LoVo (cell line): Measurements from ENCODE around the gene KCNQ1.

Experiments used
- DNase-seq: peaks from one replicate; pipeline ENCODE4 v3.0.0-alpha.2; 2016; ENCODE audit warnings: low spot score

The KCNQ1 gene

DNA sequence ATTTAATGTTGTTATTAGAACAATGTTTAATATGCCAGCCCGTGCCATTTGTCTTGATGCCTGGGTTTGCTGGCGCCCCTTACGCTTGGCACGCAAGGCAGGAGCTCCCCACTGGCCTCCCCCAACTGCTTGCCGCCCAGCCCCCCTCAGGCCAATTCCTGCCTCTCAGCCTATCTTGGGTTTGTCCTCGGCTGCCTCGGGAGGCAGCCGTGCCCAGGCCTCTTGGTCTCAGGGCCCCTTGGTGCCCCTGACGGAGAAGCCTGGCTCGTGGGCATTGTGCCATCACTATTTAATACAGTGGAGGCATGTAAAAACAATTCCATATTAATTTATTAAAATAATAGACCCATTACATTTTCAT lies 135.2 kb downstream of the KCNQ1 start:
- no peak for DNase-seq

DNA sequence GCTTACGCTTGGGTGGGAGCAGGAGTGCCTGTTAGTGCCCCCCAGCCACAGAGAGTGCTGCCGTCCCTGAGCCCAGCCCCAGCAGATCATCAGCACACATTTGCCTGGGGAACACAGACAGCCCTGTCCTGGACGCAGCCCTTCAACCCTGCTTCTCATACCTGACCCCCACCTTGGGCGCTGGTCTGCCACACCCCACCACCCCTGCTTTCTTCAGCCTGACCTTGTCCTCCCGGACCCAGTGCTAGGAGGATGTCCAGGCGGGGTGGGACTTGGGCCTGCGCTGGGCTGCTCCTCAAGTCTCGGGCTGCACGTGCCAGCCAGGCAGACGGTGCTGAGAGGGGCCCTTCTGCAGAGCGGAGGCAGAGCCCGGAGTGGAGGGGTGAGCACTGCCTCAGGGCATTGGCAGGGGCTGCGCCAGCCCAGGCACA lies 135.8 kb downstream of the KCNQ1 start:
- no peak for DNase-seq

DNA sequence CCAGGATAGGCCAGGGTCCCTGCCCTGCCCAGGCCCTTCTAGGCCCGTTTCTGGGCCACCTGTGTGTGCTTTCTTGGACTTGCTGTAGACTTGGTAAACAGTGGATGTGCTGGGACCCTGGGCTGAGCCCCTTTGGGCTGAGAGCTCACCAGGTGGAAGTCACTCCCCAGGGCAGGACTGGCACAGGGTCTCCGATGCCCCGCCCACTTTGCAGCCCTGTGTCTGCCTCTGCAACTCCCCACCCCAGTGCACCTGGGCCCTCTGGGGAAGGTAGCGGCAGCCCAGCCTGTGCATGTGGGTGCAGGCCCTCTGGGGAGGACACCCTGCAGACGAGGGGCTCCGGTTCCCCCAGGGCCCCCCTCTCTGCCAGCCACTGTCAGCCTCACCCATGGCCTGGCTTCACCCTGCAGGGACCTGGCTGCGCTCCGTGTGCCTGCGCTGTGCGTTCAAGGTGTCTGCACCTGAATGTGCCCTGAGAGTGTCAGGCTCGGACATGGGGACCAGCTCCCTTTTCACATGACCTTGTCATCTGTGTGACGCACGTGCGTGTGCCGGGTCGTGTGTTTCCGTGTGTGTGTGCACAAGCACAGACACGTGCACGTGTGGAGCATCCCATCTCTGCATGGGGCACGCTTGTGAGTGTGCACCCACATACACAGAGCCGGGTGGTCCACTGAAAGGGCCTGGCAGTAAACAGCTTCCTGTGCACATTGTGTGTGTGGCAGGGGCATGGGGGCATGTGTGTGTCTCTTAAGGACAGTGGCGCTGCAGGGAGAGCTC lies 136.5 kb downstream of the KCNQ1 start:
- no peak for DNase-seq

DNA sequence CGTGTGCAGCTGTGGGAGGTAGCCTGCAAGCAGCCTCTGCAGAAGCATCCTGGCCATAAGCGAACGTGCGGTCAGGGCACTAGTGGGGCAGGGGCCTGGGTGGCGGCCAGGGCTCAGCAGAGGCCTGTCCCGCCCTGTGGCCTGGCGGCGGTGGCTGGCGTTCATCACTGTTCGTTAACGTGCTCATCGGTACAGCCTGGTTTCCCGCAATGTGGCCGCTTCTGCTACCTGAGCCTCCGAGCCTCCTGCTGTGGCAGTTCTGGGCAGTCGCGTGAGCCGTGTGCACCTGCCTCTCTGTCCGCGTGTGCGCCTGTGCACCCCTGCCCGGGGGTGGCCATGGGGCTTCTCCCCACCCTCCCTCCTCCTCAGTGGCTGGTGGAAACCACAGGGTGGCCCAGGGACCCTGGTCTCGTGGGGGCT lies 137.1 kb downstream of the KCNQ1 start:
- DNase-seq, result no peak

DNA sequence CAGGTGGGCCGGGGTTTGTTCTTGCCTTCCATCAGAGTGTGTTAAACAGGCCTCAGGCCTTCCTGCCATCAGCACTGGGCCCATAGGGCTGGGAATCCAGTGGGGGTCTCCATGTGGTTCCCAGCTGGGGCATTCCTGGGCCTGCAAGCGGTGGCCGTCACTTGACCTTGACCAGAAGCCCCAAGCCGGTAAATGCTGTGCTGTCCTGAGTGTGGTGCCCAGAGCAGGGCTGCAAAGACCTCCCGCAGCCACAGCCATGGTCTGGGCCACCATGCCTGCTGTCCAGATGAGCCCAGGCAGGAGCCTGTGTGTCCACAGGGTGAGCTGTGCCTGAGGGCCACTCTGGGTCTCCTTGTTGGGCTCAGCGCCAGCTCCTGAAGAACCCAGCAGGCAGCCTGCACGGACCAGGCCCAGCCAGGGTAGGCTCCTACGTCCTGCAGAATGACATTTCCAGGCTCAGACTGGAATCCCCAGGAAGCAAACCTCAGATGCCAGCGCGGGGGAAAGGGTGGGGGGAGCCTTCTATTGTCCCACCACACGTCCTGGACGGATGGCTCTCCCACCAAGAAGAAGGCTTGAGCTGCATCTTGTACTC lies 137.6 kb downstream of the KCNQ1 start:
- DNase-seq, result no peak

DNA sequence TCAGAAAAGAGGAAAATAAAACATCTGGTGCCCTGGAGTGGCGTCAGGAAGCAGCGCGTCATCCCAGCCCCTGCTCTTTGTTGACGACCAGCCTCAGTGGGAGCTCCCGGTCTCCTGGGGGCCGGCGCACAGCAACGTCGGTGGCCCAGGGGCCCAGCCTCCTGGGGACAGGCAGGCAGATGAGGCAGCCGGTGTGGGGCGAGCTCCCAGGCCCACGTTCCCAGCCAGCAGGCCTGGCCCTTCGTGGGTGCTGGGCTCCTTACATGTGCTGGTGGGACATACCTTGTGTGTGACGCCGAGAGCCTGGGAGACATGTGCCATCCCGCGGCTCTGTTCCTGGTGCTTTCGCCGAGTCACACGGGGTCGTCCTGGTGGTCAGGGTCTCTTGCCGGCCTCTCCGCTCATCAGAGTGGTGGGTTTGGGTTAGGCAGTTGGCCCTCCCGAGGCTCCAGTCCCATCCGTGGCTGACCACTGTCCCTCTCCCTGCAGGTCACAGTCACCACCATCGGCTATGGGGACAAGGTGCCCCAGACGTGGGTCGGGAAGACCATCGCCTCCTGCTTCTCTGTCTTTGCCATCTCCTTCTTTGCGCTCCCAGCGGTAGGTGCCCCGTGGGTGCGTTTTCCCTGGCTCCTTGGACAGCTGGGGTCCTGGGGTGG lies 138.3 kb downstream of the KCNQ1 start:
- no peak for DNase-seq

DNA sequence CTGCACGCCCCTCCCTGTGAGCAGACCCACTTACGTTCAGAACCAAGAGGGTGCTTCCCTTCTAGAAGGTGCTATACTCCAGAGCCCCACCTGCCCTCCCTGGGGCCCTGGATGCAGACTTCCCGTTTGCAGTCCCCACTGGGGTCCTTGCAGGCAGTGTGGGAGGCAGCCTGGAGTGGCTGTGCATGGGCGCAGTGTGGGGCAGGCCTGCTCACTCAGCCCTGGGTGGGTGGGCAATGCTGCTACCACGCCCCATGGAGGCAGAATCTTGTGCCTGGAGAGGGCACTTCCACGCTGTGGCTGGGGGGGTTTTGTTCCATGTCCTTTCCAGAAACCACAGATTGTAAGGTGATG lies 138.8 kb downstream of the KCNQ1 start:
- DNase-seq, result no peak

DNA sequence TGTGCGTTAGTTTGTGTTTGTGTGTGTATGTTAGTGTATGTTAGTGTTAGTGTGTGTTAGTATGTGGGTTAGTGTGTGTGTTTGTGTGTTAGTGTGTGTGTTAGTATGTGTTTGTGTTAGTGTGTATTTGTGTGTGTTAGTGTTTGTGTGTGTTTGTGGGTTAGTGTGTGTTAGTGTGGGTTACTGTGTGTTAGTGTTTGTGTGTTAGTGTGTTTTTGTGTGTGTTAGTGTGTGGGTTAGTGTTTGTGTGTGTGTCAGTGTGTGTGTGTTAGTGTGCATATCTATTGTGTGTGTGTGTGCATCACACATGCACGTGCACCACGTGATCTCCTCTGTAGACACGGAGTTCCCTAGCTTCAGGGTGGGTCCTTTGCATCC lies 139.6 kb downstream of the KCNQ1 start:
- no peak for DNase-seq

DNA sequence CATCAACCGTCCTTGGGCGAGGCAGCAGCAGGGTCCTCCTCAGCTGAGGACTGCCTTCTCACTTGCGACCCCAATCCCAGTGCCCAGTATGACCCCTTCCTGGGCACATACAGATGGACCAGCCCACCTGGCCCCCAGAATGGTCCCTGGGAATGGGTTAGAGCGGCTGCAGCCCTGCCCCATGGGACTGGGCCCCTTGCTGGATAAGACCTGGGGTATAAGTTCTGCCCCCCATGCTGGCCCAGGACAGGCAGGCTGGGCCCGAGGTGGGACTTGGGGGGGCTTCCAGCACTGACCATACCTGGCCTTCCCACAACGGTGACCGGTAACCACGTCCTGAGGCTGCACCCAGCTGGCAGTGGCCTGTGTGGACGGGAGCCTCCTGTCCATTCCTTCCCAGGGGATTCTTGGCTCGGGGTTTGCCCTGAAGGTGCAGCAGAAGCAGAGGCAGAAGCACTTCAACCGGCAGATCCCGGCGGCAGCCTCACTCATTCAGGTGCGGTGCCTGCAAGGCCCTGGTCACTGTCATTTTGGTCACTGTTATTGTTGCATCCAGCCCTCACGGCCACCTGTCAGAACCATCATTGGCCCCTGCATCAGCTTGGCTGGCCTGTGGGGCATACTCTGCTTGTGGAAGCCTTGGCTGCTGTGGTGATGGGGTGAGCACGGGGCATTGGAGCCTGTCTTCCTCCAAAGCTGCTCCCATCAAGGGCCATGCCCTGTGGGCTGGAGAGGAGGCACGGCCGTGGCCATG lies 140.2 kb downstream of the KCNQ1 start:
- DNase-seq, result no peak

DNA sequence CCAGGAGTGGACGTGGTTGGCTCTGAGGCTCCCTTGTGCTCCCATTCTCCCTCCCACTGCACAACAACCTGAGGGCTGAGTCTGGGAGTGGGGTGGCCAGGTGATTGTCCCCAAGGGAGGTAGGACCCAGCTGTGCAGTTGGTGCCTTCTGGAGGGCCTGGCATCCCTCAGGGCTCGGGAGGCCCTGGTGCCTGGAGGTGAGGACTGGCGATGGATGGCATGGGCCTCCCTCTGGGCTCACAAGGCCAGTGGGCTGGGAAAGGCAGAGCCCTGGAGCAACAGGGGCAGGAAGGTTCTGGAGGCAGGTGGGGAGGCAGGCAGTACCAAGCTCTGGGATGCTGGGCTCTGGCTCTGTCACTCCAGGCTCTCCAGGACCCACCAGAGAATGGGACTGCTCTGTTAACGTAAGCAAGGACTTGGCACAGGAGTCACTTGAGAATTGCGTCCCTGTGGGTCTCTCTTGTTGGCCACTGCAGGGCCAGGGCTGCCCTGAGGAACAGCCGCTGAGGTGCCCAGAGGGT lies 140.8 kb downstream of the KCNQ1 start:
- no peak for DNase-seq

DNA sequence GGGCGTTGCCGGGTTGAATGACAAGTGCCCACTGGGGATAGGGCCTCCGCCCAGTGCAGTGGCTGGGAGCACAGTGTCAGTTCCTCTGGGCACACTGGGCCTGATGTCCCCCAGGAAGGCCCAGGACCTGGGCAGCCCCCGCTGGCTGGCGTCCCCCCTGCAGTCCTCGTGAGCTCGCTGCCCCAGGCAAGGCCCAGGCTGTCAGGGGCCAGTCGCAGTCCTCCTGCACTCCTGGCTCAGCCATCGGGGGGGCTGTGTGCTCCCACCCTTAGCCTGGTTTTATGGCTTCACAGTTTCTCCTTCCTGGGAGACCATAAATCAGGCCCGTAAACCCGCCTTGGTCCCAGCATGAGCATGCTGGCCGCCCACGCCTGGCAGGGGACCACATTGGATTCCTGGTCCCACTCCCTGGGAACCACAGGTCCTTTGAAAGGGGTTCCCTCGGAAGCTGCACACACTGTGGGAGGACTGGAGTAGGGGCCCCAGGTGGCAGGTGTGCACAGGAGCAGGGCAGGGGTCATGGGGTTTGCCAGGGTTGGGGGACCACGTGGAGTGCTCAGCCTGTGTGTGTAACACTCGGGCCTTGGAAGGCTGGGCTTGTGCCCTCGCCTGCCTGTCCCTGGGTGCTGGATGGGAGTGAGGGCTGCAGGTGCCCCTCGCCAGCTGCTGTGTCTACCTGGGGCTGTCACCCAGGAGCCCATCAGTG lies 141.4 kb downstream of the KCNQ1 start:
- no peak for DNase-seq

DNA sequence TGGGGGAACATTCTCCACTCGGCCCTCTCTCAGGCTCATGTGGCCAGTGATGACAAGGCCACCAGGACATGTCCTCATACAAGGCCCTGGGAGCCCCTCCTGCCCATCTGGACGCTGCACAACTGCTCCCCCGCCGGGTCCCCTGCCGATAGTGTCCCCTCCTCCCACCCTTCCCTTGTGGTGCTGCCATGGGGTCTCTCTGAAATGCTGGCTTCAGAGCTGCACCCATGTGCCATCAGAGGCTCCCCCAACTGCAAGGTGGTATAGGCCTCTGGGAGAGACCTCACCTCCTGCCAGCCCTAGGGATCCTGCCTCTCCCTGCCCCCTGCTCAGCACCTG lies 142.0 kb downstream of the KCNQ1 start:
- no peak for DNase-seq

DNA sequence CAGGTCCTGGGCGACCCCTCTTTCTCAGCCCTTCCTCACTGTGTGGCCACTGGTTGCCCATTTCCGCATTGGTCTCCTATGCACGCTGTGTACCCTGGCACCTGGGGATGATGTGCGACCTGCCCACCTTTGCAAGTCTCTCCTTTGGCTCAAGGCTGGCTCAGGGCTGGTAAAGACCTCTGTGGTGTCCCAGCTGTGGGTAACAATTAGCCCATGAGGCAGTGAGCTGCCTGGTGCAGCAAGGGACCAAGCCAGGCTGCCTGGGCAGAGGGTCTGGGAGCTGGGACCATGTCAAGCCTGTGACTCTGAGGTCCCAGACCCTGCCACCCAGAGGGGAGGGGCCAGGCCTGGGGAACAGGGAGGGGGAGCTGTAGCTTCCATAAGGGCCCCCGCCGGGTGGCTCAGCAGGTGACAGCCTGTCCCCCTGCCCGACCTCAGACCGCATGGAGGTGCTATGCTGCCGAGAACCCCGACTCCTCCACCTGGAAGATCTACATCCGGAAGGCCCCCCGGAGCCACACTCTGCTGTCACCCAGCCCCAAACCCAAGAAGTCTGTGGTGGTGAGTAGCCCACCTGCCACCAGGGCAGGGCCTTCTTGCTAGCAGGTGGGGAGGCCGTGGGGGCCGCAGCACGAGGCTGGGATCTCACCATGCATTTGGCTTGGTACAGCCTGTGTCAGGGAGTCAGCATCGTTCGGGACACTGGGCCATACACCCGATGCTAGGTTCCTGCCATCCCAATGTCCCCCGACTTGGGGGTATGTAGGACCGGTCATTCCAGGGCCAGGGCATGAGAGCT lies 142.5 kb downstream of the KCNQ1 start:
- DNase-seq, result no peak

DNA sequence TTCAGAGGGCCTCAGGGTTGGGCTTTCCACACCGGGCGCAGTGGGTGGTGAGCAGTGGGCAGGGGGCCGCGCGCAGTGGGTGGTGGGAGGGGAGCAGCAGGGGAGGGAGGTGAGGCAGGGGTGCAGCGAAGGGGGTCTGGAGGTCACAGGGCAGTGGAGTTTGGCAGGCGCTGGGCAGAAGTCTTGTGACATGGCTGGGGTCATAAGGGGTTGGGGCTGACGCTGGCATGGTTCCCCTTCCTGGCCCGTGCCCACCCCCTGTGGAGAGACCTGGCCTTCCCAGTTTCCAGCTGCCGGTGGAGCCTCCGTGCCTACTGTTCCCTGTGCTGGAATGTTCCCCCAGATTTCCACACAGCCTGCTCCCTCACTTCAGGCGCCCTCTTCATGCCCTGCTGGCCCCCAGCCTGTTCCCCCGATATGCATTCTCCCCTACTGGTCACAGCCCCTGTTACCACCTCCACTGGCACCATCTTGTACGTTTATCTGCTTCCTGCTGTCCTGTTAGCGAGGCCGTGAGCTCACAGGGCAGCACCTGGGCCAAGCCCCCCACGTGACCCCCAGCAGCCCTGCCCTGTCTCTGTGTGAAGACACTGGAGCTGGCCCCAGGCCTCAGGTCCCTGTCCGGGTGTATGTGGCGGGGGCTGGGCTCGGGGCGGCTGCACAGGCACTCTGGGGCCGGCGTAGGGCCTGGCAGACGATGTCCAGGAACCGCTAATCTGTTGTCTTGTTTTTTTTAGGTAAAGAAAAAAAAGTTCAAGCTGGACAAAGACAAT lies 143.4 kb downstream of the KCNQ1 start:
- no peak for DNase-seq

DNA sequence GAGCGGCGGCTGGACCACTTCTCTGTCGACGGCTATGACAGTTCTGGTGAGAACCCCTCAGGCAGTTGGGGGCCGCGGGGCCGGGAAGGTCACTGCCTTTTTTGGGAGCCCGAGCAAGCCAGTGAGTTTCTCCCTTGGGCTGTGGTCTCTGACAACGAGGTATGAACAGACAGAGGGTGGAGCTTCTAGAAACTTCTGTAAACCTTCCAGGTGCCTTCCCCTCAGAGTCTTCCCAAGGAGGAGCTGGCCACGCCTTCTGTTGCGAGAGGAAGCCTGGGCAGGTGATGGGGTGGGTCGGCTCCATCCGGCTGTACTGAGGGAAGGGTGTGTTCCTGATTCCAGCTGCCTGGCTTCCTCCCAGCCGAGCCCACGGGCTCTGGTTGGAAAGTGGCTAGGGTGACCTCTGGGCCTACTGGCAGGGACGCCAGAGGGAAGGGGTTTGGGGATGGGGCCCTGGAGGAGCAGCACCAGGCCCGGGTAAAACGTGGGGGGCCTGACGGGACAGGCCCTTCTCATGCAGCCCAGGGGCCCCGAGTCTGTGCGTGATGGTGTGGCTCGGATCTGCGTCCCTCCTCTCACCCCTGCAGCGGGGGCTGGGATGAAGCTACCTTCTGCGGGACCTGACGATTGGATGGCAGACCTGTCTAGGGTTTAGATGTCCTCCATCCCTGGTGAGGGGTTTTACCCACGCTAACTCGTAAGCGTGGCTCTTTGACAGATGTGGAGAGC lies 144.2 kb downstream of the KCNQ1 start:
- DNase-seq, result no peak

DNA sequence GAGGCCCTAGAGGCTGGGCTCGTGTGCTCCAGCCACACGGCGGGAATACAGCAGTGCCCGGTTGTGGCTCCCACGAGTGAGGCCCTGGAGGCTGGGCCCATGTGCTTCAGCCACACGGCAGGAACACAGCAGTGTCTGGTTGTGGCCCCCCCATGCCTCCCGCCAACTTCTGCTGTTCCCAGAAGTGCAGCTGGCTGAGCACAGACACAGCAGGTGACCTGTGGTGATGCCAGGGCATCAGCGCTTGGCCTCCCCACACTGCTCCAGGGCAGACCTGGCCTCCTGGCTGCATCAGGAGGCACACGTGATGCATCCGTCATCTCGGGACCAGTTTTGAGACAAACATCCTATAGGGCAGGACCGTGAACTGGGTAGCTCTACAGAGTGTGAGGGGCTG lies 144.7 kb downstream of the KCNQ1 start:
- no peak for DNase-seq

DNA sequence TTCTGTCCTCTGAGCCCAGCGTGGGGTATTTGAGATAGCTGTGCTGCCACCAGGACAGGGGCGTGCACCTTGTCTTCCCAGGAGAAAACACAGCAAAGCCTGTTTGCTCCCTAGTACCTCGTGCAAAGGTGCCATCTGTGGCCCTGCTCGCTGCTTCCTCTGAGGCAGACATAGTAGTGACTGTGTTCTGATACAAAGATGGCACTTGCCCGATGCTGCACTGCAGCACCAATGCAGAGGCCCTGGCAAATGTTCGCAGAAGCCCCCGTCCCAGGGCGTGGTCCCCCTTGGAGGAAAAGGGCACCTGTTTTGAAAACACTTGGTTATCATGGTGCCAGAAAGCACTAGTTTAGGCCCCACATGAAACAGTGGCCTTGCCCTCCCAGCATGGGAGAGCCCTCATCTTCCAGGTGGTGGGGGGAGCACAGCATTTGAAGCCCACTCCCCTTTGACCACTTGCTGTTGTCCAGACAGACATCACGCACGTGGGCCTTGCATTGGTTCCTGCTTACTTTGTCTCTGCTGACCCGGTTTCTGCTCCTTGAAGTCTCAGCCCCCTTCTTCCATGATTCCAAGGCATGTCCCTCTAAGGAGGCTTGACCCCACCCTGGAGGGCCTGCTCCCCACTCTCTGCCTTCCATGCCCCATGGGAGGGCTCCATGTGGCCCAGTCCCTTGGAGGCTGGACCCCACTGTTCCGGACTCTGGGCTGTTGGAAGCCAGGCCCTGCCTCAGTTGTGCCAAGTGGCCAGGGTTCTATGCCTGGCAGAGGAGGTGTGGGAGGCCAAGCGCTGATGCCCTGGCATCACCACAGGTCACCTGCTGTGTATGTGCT lies 145.5 kb downstream of the KCNQ1 start:
- no peak for DNase-seq

DNA sequence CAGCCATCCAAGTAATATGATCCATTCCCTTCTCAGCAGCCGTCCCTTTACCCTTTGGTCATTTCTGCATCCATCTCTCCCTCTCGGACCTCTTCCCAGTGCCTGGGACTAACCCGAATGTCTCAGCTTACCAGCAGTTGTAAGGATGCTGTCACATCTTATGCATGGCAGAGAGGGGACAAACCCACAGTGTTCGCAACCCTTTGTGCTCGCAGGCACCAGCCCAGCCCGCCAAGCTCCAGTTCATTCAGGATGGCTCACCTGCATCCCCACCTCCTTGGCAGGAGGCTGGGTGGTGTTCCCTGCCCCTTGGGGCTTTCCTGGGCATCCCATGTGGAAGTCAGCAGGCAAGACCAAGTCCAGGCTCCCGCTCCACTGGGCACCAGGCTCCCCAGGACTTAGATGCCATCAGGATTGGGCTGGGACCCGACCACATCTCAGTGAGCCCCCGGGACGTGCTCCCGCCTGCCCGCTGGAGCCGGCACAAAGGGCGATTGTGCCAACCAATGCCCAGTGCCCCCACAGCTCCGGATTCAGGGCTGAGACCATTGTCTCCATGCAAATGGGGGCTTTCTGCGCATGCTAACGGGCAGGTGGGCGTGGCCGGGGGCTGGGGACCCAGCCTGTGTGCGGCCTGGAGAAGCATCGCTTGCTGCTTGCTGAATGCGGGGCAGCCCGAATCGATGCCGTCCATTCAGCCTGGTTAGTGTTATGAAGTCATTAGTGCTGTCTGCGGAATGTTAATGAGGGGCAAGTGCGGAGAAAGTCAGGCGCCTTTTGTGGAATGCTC lies 146.4 kb downstream of the KCNQ1 start:
- no peak for DNase-seq
